Measurements from ENCODE around the gene MIB1.

DNA sequence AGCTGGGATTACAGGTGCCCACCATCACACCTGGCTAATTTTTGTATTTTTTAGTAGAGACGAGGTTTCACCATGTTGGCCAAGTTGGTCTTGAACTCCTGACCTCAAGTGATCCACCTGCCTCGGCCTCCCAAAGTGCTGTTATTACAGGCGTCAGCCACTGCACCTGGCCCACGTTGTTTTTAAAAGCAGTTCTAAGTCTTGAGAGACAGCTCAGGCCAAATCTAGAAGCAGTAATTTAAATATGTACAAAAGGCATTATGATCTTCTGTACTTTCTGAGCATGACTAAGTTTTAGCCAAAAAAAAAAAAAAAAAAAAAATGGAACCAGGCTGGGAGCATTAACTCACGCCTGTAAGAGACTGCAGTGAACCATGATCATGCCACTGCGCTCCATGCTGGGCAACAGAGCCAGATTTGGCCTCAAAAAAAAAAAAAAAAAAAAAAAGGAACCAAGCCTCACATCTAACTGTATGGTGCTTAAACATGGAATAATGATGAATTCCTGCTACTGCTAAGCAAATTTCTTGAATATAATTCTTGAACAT is 40.0 kb upstream of the MIB1 start:
- TF ChIP-seq, protein P1, sequence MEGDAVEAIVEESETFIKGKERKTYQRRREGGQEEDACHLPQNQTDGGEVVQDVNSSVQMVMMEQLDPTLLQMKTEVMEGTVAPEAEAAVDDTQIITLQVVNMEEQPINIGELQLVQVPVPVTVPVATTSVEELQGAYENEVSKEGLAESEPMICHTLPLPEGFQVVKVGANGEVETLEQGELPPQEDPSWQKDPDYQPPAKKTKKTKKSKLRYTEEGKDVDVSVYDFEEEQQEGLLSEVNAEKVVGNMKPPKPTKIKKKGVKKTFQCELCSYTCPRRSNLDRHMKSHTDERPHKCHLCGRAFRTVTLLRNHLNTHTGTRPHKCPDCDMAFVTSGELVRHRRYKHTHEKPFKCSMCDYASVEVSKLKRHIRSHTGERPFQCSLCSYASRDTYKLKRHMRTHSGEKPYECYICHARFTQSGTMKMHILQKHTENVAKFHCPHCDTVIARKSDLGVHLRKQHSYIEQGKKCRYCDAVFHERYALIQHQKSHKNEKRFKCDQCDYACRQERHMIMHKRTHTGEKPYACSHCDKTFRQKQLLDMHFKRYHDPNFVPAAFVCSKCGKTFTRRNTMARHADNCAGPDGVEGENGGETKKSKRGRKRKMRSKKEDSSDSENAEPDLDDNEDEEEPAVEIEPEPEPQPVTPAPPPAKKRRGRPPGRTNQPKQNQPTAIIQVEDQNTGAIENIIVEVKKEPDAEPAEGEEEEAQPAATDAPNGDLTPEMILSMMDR (IDR thresholded peaks at IDR 0.05) = no peak
- no peak for TF ChIP-seq POLR2A (IDR thresholded peaks at IDR 0.05)
- TF ChIP-seq POLR2AphosphoS5 (IDR thresholded peaks at IDR 0.05) = no peak
